ENCODE results near the gene XXYLT1. TPM values are rescaled to one million over a fixed set of nuclear protein-coding genes. Genes with fewer than 3 reads are reported as not detected.

The XXYLT1 gene
- total and polyA plus RNA-seq, 9 of the 15 experiments (the other 6 are each of a cell fraction or from before 2014, with no cell fraction given) = 1.9 to 18.9 (median 15.0) TPM

DNA sequence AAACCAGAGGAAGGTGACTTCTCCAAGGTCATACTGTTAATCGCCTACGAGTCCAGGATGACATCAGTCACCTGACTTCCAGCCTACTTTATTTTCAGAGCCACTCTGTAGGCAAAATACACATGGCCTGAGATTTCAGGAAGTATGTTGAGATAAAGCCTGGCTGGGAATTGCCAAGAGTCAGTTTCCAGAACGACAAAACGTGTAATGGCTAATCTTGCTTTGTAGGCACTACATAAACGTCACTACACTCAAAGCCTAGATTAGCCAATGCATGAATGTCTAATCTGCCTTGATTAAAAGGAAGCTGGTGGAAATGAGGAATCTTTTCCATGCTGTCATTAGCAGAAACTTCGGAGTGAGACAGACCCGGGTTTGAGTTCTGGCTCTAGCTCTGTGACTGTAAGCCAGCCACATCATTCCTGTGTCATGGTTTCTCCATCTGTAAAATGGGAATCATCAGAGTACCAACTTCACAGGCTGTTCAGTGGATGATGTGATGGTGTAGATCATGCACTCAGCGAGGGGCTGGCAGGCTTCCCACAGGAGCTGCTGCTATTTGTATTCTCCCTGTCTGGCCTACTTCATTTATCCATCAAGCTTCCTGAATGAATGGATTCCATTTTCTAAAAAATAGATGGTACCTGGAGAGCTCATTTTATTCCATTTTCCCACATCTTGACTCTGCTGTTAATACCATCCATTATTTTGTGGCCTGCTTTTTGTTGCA lies 241.9 kb downstream of the XXYLT1 start (continued):
- TF ChIP-seq CBFB (CRISPR knock-in tag; IDR thresholded peaks at IDR 0.05) = no peak
- TF ChIP-seq JUND (IDR thresholded peaks at IDR 0.05; ENCODE audit: borderline replicate concordance, low read depth, low read length) = 0 out of 2 replicates have a peak, but pooled peaks have one; percentile 31
- no peak for TF ChIP-seq JUND (tag; IDR thresholded peaks at IDR 0.05; ENCODE audit: borderline replicate concordance, low read depth, low read length)

GRCh38 chr3:195025884-195026200 lies 245.1 kb downstream of the XXYLT1 start:
- WGBS (ENCODE audit: insufficient coverage, low coverage, missing lambda C conversion rate) = 0% methylated on average over 4 of the region's 4 CpGs
- Histone ChIP-seq H3K79me2 (ENCODE audit: control insufficient read depth, insufficient read depth, low read length) (no peaks in the 10 kb centered on the region), H3K9me3 (replicated peaks; ENCODE audit: control insufficient read depth, insufficient read depth, low read depth, low read length) (peaks cover 4% of the 10 kb centered on the region; the same call in 1 of the 2 replicates), H3K9ac (ENCODE audit: insufficient read depth in 1 of 2, low read depth in 2 of 2, low read length in 2 of 2) (no peak overlapping the region), H3K9me1 (ENCODE audit: control insufficient read depth, insufficient read depth, low read length) (no peaks in the 10 kb centered on the region), H4K20me1 (replicated peaks; ENCODE audit: control insufficient read depth, insufficient read depth, low read length) (no peaks in the 10 kb centered on the region), H3K27me3 (ENCODE audit: control insufficient read depth in 2 of 2, insufficient read depth in 2 of 2, low read length in 2 of 2) (peaks cover 31 to 51% of the 10 kb centered on the region in 2 experiments), H3K4me3 (no peak overlapping the region), H3K36me3 (ENCODE audit: control insufficient read depth, insufficient read depth, low read length) (no peaks in the 10 kb centered on the region), H3K27ac (ENCODE audit: extremely low read depth, low read depth, low read length) (no peak overlapping the region), H3K4me2 (ENCODE audit: insufficient read depth, low read length) (no peak overlapping the region), H3K4me1 (replicated peaks in 1 of 2; ENCODE audit: control insufficient read depth in 2 of 2, insufficient read depth in 2 of 2, low read length in 2 of 2) (peaks cover 0 to 3% of the 10 kb centered on the region in 2 experiments; a peak in 1 of 5 replicates), H2AFZ (ENCODE audit: low read depth, low read length) (no peak overlapping the region)
- FAIRE-seq (no peak), DNase-seq (ENCODE audit: extremely low read depth in 1 of 4, low spot score in 3 of 4) (no peak), ATAC-seq (no peak)
- POLR2A ChIA-PET = interaction anchor here (0.7 to 1.5 kb wide), 3 partner anchors 9 to 233 kb away, joined by 3 to 4 read pairs (median 3); no protein-coding TSS in a partner anchor
- no TSS peak for BruUV-seq (replicated peaks)
- CTCF ChIA-PET (ENCODE audit: low intra/inter-chr PET ratio) = no interaction called here
- intact Hi-C loops (cut with micrococcal nuclease) = no loop called here
- in situ Hi-C loops (cut with MboI) = no loop called here
- TF ChIP-seq MECOM (CRISPR knock-in tag; IDR thresholded peaks at IDR 0.05) = no peak
- TF ChIP-seq ARID1B (IDR thresholded peaks at IDR 0.05) = no peak
- no peak for TF ChIP-seq ZNF444 (CRISPR knock-in tag; IDR thresholded peaks at IDR 0.05)
- no peak for TF ChIP-seq FOXJ2 (tag; IDR thresholded peaks at IDR 0.05)
- TF ChIP-seq, protein P1, sequence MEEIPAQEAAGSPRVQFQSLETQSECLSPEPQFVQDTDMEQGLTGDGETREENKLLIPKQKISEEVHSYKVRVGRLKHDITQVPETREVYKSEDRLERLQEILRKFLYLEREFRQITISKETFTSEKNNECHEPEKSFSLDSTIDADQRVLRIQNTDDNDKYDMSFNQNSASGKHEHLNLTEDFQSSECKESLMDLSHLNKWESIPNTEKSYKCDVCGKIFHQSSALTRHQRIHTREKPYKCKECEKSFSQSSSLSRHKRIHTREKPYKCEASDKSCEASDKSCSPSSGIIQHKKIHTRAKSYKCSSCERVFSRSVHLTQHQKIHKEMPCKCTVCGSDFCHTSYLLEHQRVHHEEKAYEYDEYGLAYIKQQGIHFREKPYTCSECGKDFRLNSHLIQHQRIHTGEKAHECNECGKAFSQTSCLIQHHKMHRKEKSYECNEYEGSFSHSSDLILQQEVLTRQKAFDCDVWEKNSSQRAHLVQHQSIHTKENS (CRISPR knock-in tag; IDR thresholded peaks at IDR 0.05) = no peak
- TF ChIP-seq PHF8 (IDR thresholded peaks at IDR 0.05; ENCODE audit: borderline replicate concordance, low read length) = no peak
- TF ChIP-seq RBM34 (IDR thresholded peaks at IDR 0.05; ENCODE audit: borderline replicate concordance, insufficient read depth, low read length) = no peak
- no peak for TF ChIP-seq RBBP5 (IDR thresholded peaks at IDR 0.05; ENCODE audit: borderline replicate concordance, insufficient read depth, low read length, poor library complexity, severe bottlenecking)
- TF ChIP-seq ZNF232 (CRISPR knock-in tag; IDR thresholded peaks at IDR 0.05) = no peak
- TF ChIP-seq XRCC3 (IDR thresholded peaks at IDR 0.05) = no peak
- TF ChIP-seq ELF4 (CRISPR knock-in tag; IDR thresholded peaks at IDR 0.05) = no peak
- TF ChIP-seq TCF15 (CRISPR knock-in tag; IDR thresholded peaks at IDR 0.05) = no peak
- no peak for TF ChIP-seq ILF3 (IDR thresholded peaks at IDR 0.05; ENCODE audit: borderline replicate concordance)
- no peak for TF ChIP-seq ZNF324 (CRISPR knock-in tag; IDR thresholded peaks at IDR 0.05)
- no peak for TF ChIP-seq ARID3A (IDR thresholded peaks at IDR 0.05; ENCODE audit: borderline replicate concordance, low read depth, low read length)

Data from K562 (cell line).